Measurements from ENCODE around the gene WWOX. TPM values are rescaled to one million over a fixed set of nuclear protein-coding genes. Genes with fewer than 3 reads are reported as not detected.

WWOX gene
- total RNA-seq, 3 donors from 2014 or later = 11.7 to 18.0 (median 13.8) TPM

- intact Hi-C loops (cut with DNase I, micrococcal nuclease) = no loop called here
- TF ChIP-seq CTCF (IDR thresholded peaks at IDR 0.05) = no peak
- no peak for ATAC-seq
Measured at GRCh38 chr16:79139799-79140198, 1040.3 kb downstream of the WWOX start.

GRCh38 chr16:79143026-79143425 lies 1043.6 kb downstream of the WWOX start:
- TF ChIP-seq CTCF (IDR thresholded peaks at IDR 0.05) = no peak
- Histone ChIP-seq H3K9me3 (no peaks in the 10 kb centered on the region), H3K4me3 (no peak overlapping the region), H3K4me1 (ENCODE audit: low read depth) (no peaks in the 10 kb centered on the region), H3K36me3 (ENCODE audit: low read depth) (no peaks in the 10 kb centered on the region)
- intact Hi-C loops (cut with DNase I, micrococcal nuclease) = no loop called here
- no peak for DNase-seq
- no peak for ATAC-seq

More at GRCh38 chr16:79139799-79140198, 1040.3 kb downstream of the WWOX start:
- no peaks in the 10 kb centered on the region for H3K36me3 ChIP-seq (ENCODE audit: low read depth)
- H3K9me3 ChIP-seq = no peaks in the 10 kb centered on the region
- no peak for DNase-seq
- no peaks in the 10 kb centered on the region for H3K4me1 ChIP-seq (ENCODE audit: low read depth)
- H3K4me3 ChIP-seq = no peak overlapping the region

GRCh38 chr16:79150151-79150550 lies 1050.7 kb downstream of the WWOX start:
- intact Hi-C loops (cut with DNase I, micrococcal nuclease) = no loop called here
- no peak overlapping the region for H3K4me3 ChIP-seq
- H3K9me3 ChIP-seq = no peaks in the 10 kb centered on the region
- no peaks in the 10 kb centered on the region for H3K4me1 ChIP-seq (ENCODE audit: low read depth)
- no peak for TF ChIP-seq CTCF (IDR thresholded peaks at IDR 0.05)
- DNase-seq (no peak), ATAC-seq (peak; percentile 83)
- no peaks in the 10 kb centered on the region for H3K36me3 ChIP-seq (ENCODE audit: low read depth)

- Histone ChIP-seq H3K4me3 (no peak overlapping the region), H3K36me3 (ENCODE audit: low read depth) (no peaks in the 10 kb centered on the region), H3K9me3 (no peaks in the 10 kb centered on the region), H3K4me1 (ENCODE audit: low read depth) (no peaks in the 10 kb centered on the region)
- no peak for TF ChIP-seq CTCF (IDR thresholded peaks at IDR 0.05)
- intact Hi-C loops (cut with DNase I, micrococcal nuclease) = no loop called here
- ATAC-seq (no peak), DNase-seq (no peak)
Measured at GRCh38 chr16:79150632-79151310, 1051.3 kb downstream of the WWOX start.

- Histone ChIP-seq H3K36me3 (ENCODE audit: low read depth) (no peaks in the 10 kb centered on the region), H3K9me3 (no peaks in the 10 kb centered on the region), H3K4me3 (no peak overlapping the region), H3K4me1 (ENCODE audit: low read depth) (no peaks in the 10 kb centered on the region)
- no peak for ATAC-seq
- TF ChIP-seq CTCF (IDR thresholded peaks at IDR 0.05) = no peak
- no peak for DNase-seq
- intact Hi-C loops (cut with DNase I, micrococcal nuclease) = no loop called here
Measured at GRCh38 chr16:79154086-79154485, 1054.6 kb downstream of the WWOX start.

- intact Hi-C loops (cut with DNase I, micrococcal nuclease) = no loop called here
- Histone ChIP-seq H3K4me1 (ENCODE audit: low read depth) (no peaks in the 10 kb centered on the region), H3K36me3 (ENCODE audit: low read depth) (no peaks in the 10 kb centered on the region), H3K9me3 (no peaks in the 10 kb centered on the region), H3K4me3 (no peak overlapping the region)
- ATAC-seq (no peak), DNase-seq (no peak)
- TF ChIP-seq CTCF (IDR thresholded peaks at IDR 0.05) = no peak
Measured at GRCh38 chr16:79155471-79155870, 1056.0 kb downstream of the WWOX start.
